ACHN (cell line): ENCODE measurements around the gene HES5.

ENCODE experiments used
- DNase-seq: peaks from one replicate; pipeline ENCODE4 v3.0.0-alpha.2; 2015
- in situ Hi-C: cut with HindIII; loops from 2 replicates; pipeline ENCODE4 v1.10.0; 2017; ENCODE audit warnings: low sequenced_read_pairs, low pct_ligation_motif_present, low pct_unique_long_range_greater_than_20kb

The HES5 gene

DNA sequence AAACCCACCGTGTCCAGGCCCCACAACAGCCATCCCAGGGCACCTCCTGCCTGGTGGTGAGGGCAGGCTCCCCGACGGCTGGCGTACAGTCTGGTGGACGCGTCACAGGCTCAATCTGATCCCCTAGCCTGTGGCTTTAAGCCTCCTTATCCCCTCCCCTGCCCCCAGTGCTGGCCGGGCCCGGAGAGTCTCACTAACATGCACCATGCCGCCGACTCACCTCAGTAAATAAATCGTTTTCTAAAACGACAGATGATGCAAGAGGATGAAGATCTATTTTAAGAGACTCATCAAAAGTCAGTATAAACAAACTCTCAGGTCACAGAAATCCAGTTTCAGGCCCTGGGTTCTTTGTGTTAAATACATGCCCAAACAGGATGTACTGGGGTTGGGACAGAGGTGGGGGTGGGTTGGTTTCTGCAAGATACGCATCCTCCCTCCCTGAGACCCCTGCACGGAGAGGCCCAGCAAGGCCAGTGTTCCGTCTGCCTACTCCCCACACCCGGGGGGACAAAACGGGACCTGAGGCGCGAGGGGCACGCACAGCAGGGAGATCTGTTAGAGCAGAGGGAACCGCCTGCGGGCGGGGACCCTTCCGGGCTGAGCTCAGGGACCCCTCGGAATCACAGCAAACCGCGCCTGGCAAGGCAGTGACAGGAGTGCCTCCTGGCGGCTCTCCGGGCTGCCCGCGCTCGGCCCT lies 6.7 kb downstream of the HES5 start:
- no peak for DNase-seq
- in situ Hi-C loops: loop anchor here (25.0 kb wide), 1 partner anchor 111 kb away; the partner anchor contains the start of gene PEX10

DNA sequence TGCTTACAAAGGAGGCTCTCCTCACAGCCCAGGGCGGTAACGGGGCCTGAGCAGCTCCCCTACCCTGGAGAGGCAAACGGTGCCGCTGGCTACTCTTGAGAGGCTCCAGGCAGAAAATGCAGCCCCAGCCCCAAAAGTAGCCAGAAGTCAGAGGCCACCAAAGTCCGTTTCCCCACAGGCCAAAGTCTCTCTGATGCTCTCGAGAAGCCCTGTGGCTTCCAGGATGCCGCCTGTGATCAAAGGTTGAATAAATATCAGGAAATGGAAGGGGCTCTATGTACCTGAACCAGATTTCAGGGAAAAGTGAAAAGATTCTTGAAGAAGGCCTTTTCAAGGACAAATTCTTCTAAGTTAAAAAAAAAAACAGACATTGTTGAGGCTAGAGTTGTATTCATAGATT lies 7.8 kb downstream of the HES5 start:
- in situ Hi-C loops: loop anchor here (25.0 kb wide), 1 partner anchor 110 kb away; the partner anchor contains the start of gene PEX10
- DNase-seq: no peak

DNA sequence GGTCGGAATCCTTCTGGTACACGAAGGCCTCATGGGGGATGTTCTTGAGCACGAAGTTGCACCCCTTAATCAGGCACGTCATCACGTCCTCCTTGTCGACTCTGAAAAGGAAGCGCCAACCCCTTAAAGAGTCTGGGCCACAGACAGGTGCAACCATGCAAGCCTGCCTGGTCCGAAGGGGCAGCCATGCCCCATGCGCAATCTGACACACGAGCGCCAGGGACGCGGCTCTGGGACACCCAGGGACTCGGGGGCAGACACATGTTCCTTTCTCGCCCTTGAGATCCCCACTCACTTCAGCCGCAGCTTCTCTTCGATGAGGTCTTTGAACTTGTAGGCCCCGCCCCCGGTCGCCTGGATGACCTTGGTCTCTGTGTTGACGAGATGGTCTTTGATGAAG lies 9.3 kb downstream of the HES5 start:
- in situ Hi-C loops: loop anchor here (25.0 kb wide), 1 partner anchor 109 kb away; the partner anchor contains the start of gene PEX10
- DNase-seq: no peak

DNA sequence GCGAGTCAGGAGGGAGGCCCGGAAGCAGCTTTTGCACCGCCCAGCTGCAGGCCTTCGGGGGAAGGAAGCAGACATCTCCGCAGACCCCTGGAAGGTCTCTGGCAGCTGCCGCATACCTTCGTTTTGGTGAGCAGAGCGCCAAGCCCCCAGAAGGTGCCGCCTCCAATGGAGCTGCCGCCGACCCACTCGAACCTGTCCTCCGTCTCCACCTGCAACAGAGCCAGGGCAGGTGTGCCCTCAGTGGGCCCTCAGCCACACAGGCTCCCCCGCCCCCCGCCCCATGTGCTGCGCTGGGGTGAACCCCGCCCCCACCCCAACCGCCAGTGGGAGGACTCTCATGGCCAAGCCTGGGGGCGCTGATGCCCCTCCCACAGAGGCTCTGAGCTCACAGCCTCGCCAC lies 9.9 kb downstream of the HES5 start:
- DNase-seq: no peak
- in situ Hi-C loops: loop anchor here (25.0 kb wide), 1 partner anchor 108 kb away; the partner anchor contains the start of gene PEX10

DNA sequence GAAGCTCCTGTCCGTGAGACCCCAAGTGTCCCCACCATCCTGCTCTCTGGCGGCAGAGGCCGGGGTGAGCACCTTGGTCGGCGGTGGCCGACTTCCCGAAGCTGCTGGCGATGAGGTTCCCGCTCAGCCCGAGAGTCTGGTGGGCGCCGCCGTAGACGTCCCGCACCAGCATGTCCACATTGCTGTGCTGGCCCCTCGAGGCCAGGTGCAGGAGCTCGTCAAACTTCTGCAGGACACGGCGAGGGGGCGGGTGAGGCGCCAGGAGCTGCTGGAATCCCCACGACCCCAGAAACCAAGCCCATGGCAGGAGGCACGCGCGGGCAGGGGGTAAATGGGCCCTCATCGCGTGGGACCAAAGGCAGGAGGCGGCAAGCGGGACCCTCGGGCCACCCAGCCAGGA lies 10.3 kb downstream of the HES5 start:
- in situ Hi-C loops: loop anchor here (25.0 kb wide), 1 partner anchor 107 kb away; the partner anchor contains the start of gene PEX10
- DNase-seq: no peak

DNA sequence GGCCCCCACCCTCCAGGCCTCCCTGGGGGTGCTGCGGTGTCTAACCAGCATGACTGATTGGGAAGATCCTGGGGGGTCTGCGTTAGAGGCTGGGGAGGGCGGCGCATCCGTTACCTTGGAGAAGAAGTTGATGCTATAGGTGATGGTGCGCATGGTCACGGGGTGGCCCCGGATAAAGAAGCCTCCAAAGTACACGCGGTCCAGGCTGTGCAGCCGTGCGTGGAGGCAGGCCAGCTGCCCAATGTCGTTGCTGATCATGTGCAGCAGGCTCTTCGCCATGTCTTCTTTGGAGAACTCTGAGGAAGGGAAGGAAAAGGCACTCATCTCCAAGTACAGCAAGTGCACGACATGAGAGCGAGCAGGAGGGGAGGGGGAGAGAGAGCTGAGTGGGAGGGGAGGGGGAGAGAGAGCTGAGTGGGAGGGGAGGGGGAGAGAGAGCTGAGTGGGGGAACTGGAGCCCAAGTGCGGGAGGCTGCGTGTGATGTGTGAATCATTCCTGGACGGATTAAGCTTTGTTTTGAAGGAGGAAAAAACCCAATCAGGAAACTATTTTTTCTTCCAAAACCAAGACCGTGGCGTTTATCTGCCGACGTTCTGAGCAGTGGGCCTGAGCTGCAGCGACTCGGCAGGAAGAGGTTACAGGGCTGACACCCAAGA lies 10.9 kb downstream of the HES5 start:
- in situ Hi-C loops: loop anchor here (25.0 kb wide), 1 partner anchor 107 kb away; the partner anchor contains the start of gene PEX10
- no peak for DNase-seq

DNA sequence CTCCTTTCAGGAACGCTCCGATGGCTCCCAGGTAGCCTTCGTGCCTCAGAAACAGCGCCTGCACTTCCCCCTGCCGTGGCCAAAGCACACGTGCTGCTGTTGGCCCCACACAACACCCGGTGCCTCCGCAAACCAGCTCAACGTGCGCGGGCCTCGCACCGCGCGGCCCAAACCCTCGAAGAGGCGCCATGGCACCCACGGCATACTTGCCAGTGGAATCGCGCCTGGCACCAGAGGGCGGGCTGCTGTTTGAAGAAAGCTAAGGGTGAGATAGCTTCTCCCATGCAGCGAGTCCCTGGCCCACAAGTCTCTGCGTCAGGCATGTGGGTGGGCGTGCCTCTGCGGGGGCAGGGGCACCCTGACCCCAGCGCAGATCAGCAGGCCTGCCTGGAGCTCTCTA lies 11.5 kb downstream of the HES5 start:
- DNase-seq: no peak
- in situ Hi-C loops: loop anchor here (25.0 kb wide), 1 partner anchor 106 kb away; the partner anchor contains the start of gene PEX10

DNA sequence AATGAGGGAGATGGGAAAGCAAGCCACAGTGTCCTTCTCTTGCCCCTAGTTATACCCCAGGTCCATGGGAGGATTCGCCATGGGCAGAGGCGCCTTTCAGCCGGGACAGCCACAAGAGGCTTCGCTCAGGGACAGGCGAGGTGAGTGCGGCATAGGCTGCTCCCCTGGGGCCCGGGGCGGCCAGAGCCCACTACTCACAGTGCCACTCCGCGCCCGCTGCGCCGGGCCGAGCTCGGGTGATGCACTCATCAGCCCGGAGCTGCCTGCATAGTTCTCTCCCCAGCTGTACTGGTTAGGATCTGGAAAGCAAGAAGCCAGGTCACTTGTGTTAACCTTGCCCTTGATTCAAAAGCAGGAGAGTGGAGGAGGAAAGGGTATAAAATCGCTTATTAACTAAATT lies 12.1 kb downstream of the HES5 start:
- no peak for DNase-seq
- in situ Hi-C loops: loop anchor here (25.0 kb wide), 1 partner anchor 106 kb away; the partner anchor contains the start of gene PEX10

DNA sequence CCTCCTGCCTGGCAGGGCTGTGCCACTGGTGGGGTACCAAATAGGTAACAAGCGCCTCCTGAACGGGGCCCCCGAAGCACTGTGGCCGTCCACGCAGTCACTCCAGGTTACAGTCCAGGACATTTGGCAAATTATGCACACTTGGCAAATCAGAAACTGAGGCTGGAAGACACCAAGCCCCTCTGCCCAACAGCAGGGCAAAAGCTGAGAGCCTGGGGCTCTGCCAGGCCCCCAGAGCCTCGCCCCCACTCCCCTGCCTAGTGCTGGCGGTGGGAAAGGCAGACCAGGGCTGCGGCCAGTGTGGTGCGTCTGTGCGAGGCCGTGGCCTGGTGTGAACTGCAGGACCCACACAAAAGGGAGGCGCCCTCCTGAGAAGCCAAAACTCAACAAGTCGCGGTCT lies 13.1 kb downstream of the HES5 start:
- in situ Hi-C loops: loop anchor here (25.0 kb wide), 1 partner anchor 105 kb away; the partner anchor contains the start of gene PEX10
- no peak for DNase-seq

DNA sequence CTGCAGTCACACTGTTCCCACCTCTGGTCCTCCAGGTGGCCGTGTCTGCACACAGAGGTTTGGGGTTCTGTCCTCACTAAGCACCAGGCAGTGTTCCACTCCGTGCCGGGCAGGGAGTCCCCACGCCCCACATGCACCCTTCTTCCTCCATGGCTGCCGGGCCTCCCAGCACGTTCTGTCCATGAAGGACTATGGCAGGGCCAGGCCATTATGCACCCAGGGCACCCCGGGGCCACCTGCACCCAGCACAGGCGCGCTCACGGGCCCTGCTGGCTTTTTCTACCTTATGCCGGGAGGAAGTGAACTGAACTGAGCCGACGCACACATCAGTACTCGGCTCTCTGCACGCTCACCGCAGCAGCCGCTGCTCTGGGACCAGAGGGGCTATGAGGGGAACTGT lies 13.9 kb downstream of the HES5 start:
- in situ Hi-C loops: loop anchor here (25.0 kb wide), 1 partner anchor 104 kb away; the partner anchor contains the start of gene PEX10
- no peak for DNase-seq

DNA sequence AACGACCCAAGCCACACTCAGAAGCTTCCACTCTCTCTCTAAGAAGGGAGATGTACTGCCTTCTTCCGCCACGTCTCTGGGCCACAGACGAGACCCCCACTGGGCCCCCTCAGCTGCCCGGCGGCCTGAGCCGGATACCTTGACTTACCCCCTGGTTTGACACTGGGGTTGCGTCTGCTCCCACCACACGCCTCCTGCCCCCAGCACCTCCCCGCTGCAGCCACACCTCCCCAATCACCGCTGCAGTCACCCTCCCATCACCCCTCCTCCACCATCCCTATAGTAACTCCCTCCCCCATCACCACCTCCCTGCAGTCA lies 14.3 kb downstream of the HES5 start:
- in situ Hi-C loops: loop anchor here (25.0 kb wide), 1 partner anchor 103 kb away; the partner anchor contains the start of gene PEX10
- no peak for DNase-seq

DNA sequence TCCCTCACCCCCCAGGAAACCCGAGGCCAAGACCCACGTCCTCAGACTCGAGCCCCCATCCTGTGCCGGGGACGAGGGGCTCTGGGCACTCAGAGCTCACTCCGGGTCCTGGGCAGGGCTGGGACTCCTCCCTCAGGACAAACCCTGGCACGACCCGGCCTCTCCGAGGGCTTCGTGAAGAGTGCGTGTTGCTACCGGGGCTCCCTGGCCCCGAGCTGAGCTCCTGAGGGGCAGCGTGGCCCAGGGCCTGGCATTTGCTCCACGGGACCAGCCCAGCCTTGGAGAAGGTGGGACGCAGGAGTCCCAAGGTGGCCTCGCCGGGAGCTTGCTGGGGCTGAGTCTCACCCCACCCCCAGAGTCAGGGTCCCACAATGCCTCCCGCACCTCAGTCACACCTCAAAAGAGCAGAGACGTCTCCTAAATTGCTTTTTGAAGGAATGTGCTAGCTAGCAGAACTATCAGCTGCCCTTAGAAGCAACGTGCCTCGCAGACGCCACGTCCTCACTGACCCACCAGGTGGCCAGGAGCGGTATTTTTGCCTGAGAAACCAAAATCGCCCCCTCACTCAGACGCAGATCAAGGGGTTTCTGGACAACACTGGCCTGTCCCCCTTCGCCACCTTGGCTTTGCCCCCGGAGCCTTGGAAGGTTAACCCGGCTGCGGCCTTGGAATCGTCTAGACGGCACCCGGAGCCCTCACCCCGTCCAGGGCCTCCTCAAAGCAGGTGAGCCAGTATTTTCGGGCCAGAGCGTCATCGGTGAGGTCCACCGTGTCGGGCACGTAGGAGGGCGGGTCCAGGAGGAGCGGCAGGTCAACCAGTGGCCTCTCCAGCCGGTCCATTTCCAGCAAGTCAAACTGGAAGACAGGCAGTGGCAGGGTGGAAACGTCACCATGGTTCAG lies 14.9 kb downstream of the HES5 start:
- no peak for DNase-seq
- in situ Hi-C loops: loop anchor here (25.0 kb wide), 1 partner anchor 103 kb away; the partner anchor contains the start of gene PEX10

DNA sequence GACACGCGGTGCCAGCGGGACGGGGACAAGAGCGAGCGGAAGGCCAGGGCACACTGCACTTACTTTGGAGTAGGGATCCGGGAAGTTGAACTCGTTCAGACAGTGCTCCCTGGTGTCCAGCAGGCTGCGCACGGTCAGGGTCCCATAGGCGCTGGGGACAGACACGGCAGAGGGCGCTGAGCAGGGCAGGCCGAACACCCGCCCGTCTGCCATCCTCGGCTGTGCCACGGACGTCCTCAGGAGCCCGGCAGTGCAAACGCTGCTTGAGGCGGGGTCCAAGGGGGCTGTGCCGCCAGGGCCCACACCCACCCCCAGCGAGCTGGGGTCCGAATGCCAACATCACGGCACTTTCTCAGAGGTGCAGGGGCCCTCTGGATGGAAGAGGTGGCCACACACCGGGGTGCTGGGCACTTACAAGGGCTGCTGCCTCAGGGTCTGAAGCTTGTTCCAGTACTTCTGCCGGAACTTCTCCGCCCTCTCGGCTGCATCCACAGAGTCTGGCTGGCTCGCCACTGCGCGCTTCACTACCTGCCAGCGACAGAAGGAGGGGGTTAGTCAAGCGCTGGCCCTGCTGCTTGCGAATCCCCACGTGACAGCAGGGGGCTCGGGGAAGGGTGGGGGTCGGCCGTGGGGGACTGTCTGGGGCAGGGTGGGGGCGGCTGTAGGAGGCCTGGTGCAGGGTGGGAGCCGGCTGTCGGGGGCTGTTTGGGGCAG lies 16.0 kb downstream of the HES5 start:
- in situ Hi-C loops: loop anchor here (25.0 kb wide), 1 partner anchor 102 kb away; the partner anchor contains the start of gene PEX10
- DNase-seq: no peak

DNA sequence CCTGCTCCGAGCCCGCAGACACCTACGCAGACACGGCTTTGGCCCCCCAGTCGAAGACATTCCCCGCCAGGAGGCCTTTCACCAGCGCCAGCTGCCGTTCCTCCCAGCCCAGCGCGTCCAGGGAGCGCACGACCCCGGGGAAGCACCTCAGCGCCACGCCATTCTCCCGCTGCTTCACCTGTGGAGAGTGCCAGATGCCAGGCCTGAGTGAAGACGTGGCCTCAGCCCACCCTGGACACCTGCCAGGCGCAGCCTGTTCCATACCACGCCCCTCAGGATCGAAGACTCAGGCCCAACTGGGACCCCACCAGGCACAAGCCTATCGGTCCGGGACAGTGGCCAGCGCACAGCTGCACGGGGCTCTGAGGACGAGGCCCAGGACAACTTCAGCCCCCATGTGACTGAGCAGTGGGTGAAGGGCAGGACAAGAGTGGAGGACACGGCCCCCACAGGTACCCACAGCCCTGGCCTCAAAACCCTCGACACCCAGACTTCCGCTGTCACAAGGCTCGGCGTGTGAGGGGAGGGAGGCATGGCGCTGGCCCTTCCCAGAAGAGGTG lies 17.1 kb downstream of the HES5 start:
- no peak for DNase-seq
- in situ Hi-C loops: loop anchor here (25.0 kb wide), 1 partner anchor 101 kb away; the partner anchor contains the start of gene PEX10

DNA sequence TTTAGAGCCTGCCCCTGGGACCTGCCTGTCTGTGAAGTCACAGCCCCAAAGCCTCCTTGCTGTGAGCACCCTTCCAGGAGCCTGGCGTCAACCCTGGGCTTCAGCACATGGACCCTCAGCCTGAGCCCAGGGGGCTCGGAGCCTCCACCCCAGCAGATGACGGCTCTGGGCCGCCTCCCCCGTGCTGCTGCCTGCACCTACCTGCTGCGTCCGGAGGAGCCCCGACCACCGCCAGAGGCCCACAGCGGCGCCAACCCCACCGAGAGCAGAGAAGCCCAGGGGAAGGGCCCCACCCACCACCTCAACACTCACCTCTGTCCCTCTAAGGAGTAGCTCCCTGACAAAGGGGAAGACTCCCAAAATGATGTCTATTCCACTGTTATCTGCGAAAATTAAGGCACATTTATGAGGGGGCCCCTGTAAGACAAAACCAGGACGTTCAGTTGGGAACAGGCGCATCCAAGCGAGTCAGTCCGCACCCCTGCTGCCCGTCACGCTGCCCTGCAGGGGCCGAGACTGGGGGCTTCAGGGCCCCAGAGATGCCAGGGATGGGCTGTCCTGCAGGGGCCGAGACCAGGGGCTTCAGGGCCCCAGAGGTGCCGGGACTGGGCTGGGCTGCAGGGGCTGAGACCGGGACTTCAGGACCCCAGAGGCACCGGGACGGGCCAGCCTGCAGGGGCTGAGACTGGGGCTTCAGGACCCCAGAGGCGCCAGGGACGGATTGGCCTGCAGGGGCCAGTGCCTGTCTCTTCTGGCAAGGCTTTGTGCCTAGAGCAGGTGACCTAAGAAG lies 19.5 kb downstream of the HES5 start:
- no peak for DNase-seq
- in situ Hi-C loops: loop anchor here (25.0 kb wide), 1 partner anchor 98 kb away; the partner anchor contains the start of gene PEX10

DNA sequence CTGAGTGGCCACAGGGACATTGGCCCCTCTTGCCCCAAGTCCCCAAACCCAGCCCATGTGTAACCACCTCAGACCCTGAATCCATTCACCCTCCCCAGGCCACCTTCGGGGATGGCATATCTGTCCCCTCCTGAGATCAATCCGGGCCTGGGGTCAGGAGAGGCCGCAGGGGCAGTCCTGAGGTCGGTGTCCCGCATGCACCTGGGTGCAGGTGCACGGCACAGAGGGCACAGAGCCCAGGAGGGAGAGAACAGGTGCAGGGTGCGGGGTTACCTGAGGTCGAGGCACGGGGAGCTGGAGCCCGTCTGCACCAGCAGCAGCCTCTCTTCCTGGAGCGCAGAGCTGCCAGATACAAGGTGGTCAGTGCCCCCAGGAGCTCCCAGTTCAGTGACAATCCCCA lies 20.5 kb downstream of the HES5 start:
- in situ Hi-C loops: loop anchor here (25.0 kb wide), 1 partner anchor 97 kb away; the partner anchor contains the start of gene PEX10
- no peak for DNase-seq

DNA sequence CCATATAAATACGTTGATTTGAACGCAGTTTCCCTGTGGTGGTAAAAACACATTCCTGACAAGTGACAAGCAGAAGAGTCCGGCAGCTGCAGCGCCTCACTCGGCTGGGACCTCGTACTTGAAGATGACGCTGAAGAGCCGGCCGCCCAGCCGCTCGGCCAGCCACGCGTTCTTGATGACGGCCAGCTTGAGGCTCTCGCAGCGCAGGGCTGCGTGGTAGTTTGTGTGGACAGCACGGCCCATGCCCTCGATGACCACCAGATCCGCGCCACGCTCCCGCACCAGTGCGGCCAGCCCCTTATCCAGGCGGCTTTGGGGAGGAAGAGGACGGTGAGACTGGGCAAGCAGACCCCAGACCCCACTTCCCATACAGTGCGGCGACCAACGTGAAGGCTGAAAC lies 21.3 kb downstream of the HES5 start:
- DNase-seq: no peak
- in situ Hi-C loops: loop anchor here (25.0 kb wide), 1 partner anchor 96 kb away; the partner anchor contains the start of gene PEX10
